ENCODE results near the gene OR13J1. TPM values are rescaled to one million over a fixed set of nuclear protein-coding genes. Genes with fewer than 3 reads are reported as not detected.

Gene OR13J1
- total and polyA plus RNA-seq, 2 experiments from 2014 or later, result 0.15 TPM; not detected in 1

DNA sequence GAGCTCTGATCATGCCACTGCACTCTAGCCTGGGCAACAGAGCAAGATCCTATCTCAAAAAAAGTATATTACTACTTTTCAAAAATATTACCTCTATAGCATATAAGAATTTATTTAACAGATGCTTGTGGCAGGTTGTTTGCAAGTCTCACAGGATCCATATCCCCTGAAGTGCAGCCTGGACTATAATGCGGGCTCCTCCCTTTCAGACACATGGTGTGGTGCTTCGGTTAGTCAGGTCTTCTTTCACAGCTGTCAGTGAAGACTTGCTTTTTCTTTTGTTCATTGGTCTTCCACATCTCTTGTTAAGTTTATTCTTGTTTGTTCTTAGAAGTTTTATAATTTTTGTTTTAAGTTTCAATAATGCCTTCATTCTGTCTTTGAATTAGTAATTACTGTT, 26.4 kb upstream of the OR13J1 start:
- Histone ChIP-seq H3K4me2 (no peak overlapping the region), H3K27ac (ENCODE audit: low read depth) (no peak overlapping the region), H3K4me1 (ENCODE audit: insufficient read depth) (no peaks in the 10 kb centered on the region), H3K79me2 (replicated peaks; ENCODE audit: insufficient read depth) (no peaks in the 10 kb centered on the region), H3K9me2 (ENCODE audit: insufficient read depth) (no peaks in the 10 kb centered on the region), H3K36me3 (ENCODE audit: insufficient read depth) (no peaks in the 10 kb centered on the region), H3K27me3 (ENCODE audit: insufficient read depth) (no peaks in the 10 kb centered on the region), H3K4me3 (no peak overlapping the region), H2AFZ (no peak overlapping the region), H4K20me1 (replicated peaks; ENCODE audit: insufficient read depth) (no peaks in the 10 kb centered on the region), H3F3A (replicated peaks; ENCODE audit: low read depth) (no peaks in the 10 kb centered on the region)
- ATAC-seq, result no peak
- H3K4me3 Mint-ChIP-seq, result no peak overlapping the region
- H3K27me3 Mint-ChIP-seq (ENCODE audit: insufficient read depth, low read depth, poor library complexity), result peaks cover 4% of the 10 kb centered on the region
- H3K36me3 Mint-ChIP-seq (ENCODE audit: low read depth), result no peaks in the 10 kb centered on the region
- TF ChIP-seq STAT1 (IDR thresholded peaks at IDR 0.05; ENCODE audit: unreplicated experiment), result no peak
- no peak for TF ChIP-seq ZNF114 (CRISPR knock-in tag; IDR thresholded peaks at IDR 0.05)
- TF ChIP-seq CREB1 (CRISPR knock-in tag; IDR thresholded peaks at IDR 0.05; ENCODE audit: low read depth), result no peak
- TF ChIP-seq NANOG (IDR thresholded peaks at IDR 0.05; ENCODE audit: borderline replicate concordance), result no peak
- TF ChIP-seq, protein P1, sequence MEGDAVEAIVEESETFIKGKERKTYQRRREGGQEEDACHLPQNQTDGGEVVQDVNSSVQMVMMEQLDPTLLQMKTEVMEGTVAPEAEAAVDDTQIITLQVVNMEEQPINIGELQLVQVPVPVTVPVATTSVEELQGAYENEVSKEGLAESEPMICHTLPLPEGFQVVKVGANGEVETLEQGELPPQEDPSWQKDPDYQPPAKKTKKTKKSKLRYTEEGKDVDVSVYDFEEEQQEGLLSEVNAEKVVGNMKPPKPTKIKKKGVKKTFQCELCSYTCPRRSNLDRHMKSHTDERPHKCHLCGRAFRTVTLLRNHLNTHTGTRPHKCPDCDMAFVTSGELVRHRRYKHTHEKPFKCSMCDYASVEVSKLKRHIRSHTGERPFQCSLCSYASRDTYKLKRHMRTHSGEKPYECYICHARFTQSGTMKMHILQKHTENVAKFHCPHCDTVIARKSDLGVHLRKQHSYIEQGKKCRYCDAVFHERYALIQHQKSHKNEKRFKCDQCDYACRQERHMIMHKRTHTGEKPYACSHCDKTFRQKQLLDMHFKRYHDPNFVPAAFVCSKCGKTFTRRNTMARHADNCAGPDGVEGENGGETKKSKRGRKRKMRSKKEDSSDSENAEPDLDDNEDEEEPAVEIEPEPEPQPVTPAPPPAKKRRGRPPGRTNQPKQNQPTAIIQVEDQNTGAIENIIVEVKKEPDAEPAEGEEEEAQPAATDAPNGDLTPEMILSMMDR (conservative IDR thresholded peaks at IDR 0.05; ENCODE audit: low read depth in 2 of 2), result no peak
- TF ChIP-seq EZH2 (IDR thresholded peaks at IDR 0.05; ENCODE audit: low read depth, unreplicated experiment), result no peak
- TF ChIP-seq JUNB (IDR thresholded peaks at IDR 0.05; ENCODE audit: unreplicated experiment), result no peak
- H3K9me3 Mint-ChIP-seq, result no peaks in the 10 kb centered on the region
- no peak overlapping the region for H3K27ac Mint-ChIP-seq
- no peak for DNase-seq (ENCODE audit: low spot score)
- H3K4me1 Mint-ChIP-seq, result no peaks in the 10 kb centered on the region

DNA sequence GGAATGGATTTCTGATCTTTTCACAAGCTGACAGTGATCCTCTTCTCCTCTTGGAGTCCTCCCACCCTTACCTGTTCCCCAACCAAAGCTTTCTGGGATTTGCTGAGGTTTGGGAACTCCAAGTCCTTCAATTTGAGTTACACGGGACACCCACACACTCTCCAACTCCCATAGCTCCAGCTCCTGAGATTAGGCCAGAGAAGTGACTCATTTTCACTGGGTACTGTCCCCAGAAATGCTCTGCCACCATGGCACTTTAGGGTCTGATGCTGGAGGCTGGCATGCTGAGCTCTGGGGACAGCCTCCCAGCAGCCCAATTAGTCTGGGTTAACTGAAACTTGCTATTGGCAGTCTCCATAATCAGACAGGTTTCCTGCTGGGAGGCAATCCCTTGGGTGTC, 21.9 kb upstream of the OR13J1 start:
- H2AFZ ChIP-seq, result no peak overlapping the region
- Mint-ChIP-seq H3K27me3 (ENCODE audit: insufficient read depth, low read depth, poor library complexity) (peaks cover 4% of the 10 kb centered on the region), H3K4me1 (no peaks in the 10 kb centered on the region), H3K4me3 (no peak overlapping the region), H3K27ac (no peak overlapping the region), H3K9me3 (no peaks in the 10 kb centered on the region), H3K36me3 (ENCODE audit: low read depth) (no peaks in the 10 kb centered on the region)
- no peak overlapping the region for H3K4me2 ChIP-seq
- H3K9me2 ChIP-seq (ENCODE audit: insufficient read depth), result no peaks in the 10 kb centered on the region
- H3K27ac ChIP-seq (ENCODE audit: low read depth), result no peak overlapping the region
- ATAC-seq (no peak), DNase-seq (ENCODE audit: low spot score) (no peak)
- no peaks in the 10 kb centered on the region for H3K79me2 ChIP-seq (replicated peaks; ENCODE audit: insufficient read depth)
- no peaks in the 10 kb centered on the region for H3F3A ChIP-seq (replicated peaks; ENCODE audit: low read depth)
- H3K4me3 ChIP-seq, result no peak overlapping the region
- no peaks in the 10 kb centered on the region for H3K4me1 ChIP-seq (ENCODE audit: insufficient read depth)
- no peaks in the 10 kb centered on the region for H4K20me1 ChIP-seq (replicated peaks; ENCODE audit: insufficient read depth)
- H3K36me3 ChIP-seq (ENCODE audit: insufficient read depth), result no peaks in the 10 kb centered on the region
- no peaks in the 10 kb centered on the region for H3K27me3 ChIP-seq (ENCODE audit: insufficient read depth)
- TF ChIP-seq, protein P2, sequence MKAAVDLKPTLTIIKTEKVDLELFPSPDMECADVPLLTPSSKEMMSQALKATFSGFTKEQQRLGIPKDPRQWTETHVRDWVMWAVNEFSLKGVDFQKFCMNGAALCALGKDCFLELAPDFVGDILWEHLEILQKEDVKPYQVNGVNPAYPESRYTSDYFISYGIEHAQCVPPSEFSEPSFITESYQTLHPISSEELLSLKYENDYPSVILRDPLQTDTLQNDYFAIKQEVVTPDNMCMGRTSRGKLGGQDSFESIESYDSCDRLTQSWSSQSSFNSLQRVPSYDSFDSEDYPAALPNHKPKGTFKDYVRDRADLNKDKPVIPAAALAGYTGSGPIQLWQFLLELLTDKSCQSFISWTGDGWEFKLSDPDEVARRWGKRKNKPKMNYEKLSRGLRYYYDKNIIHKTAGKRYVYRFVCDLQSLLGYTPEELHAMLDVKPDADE (IDR thresholded peaks at IDR 0.05), result no peak
- TF ChIP-seq, protein P3, sequence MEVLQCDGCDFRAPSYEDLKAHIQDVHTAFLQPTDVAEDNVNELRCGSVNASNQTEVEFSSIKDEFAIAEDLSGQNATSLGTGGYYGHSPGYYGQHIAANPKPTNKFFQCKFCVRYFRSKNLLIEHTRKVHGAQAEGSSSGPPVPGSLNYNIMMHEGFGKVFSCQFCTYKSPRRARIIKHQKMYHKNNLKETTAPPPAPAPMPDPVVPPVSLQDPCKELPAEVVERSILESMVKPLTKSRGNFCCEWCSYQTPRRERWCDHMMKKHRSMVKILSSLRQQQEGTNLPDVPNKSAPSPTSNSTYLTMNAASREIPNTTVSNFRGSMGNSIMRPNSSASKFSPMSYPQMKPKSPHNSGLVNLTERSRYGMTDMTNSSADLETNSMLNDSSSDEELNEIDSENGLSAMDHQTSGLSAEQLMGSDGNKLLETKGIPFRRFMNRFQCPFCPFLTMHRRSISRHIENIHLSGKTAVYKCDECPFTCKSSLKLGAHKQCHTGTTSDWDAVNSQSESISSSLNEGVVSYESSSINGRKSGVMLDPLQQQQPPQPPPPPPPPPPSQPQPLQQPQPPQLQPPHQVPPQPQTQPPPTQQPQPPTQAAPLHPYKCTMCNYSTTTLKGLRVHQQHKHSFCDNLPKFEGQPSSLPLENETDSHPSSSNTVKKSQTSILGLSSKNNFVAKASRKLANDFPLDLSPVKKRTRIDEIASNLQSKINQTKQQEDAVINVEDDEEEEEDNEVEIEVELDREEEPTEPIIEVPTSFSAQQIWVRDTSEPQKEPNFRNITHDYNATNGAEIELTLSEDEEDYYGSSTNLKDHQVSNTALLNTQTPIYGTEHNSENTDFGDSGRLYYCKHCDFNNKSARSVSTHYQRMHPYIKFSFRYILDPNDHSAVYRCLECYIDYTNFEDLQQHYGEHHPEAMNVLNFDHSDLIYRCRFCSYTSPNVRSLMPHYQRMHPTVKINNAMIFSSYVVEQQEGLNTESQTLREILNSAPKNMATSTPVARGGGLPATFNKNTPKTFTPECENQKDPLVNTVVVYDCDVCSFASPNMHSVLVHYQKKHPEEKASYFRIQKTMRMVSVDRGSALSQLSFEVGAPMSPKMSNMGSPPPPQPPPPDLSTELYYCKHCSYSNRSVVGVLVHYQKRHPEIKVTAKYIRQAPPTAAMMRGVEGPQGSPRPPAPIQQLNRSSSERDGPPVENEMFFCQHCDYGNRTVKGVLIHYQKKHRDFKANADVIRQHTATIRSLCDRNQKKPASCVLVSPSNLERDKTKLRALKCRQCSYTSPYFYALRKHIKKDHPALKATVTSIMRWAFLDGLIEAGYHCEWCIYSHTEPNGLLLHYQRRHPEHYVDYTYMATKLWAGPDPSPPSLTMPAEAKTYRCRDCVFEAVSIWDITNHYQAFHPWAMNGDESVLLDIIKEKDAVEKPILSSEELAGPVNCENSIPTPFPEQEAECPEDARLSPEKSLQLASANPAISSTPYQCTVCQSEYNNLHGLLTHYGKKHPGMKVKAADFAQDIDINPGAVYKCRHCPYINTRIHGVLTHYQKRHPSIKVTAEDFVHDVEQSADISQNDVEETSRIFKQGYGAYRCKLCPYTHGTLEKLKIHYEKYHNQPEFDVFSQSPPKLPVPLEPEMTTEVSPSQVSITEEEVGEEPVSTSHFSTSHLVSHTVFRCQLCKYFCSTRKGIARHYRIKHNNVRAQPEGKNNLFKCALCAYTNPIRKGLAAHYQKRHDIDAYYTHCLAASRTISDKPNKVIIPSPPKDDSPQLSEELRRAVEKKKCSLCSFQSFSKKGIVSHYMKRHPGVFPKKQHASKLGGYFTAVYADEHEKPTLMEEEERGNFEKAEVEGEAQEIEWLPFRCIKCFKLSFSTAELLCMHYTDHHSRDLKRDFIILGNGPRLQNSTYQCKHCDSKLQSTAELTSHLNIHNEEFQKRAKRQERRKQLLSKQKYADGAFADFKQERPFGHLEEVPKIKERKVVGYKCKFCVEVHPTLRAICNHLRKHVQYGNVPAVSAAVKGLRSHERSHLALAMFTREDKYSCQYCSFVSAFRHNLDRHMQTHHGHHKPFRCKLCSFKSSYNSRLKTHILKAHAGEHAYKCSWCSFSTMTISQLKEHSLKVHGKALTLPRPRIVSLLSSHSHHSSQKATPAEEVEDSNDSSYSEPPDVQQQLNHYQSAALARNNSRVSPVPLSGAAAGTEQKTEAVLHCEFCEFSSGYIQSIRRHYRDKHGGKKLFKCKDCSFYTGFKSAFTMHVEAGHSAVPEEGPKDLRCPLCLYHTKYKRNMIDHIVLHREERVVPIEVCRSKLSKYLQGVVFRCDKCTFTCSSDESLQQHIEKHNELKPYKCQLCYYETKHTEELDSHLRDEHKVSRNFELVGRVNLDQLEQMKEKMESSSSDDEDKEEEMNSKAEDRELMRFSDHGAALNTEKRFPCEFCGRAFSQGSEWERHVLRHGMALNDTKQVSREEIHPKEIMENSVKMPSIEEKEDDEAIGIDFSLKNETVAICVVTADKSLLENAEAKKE (CRISPR knock-in tag; IDR thresholded peaks at IDR 0.05), result no peak
- no peak for TF ChIP-seq EZH2phosphoT487 (IDR thresholded peaks at IDR 0.05; ENCODE audit: unreplicated experiment)
- TF ChIP-seq NANOG (IDR thresholded peaks at IDR 0.05; ENCODE audit: borderline replicate concordance), result no peak

All from GM23338 (cell line).